HFF-Myc (cell line): ENCODE data around the gene SRGAP3.
"Not testable (repeated sequence)": the region's sequence is repeated elsewhere in the genome, so short reads cannot be mapped to it uniquely, and the experiment has no call there.

ENCODE experiments used
- DNase-seq: peaks from one replicate; pipeline ENCODE4 v3.0.0-alpha.2; 2011; ENCODE audit warnings: low read depth; ENCODE audit errors: extremely low read depth
- H3K4me3 ChIP-seq: replicated peaks from 2 replicates; pipeline ENCODE4 v1.5.1; 2011; ENCODE audit warnings: low read depth, mild to moderate bottlenecking, control low read depth, low read length
- CTCF ChIP-seq: IDR thresholded peaks from 2 replicates; pipeline ENCODE4 v1.5.1; 2012; ENCODE audit warnings: mild to moderate bottlenecking, low read depth, low read length, control low read depth; ENCODE audit errors: missing control alignments

Gene SRGAP3

GRCh38 chr3:9097495-9097894, 152.0 kb downstream of the SRGAP3 start:
- H3K4me3 ChIP-seq: no peak overlapping the region
- no peak for DNase-seq
- TF ChIP-seq CTCF: no peak

GRCh38 chr3:9091486-9092235, 157.8 kb downstream of the SRGAP3 start:
- TF ChIP-seq CTCF: no peak
- H3K4me3 ChIP-seq: no peak overlapping the region
- no peak for DNase-seq

- no peak overlapping the region for H3K4me3 ChIP-seq
- no peak for TF ChIP-seq CTCF
- no peak for DNase-seq
Observed at GRCh38 chr3:9088441-9089353, 160.7 kb downstream of the SRGAP3 start.

GRCh38 chr3:9087831-9088413, 161.5 kb downstream of the SRGAP3 start:
- no peak overlapping the region for H3K4me3 ChIP-seq
- no peak for TF ChIP-seq CTCF
- DNase-seq: no peak

- H3K4me3 ChIP-seq, DNase-seq: not testable (repeated sequence)
Observed at GRCh38 chr3:9085428-9085827, 164.0 kb downstream of the SRGAP3 start.

GRCh38 chr3:9081184-9081818, 168.1 kb downstream of the SRGAP3 start:
- DNase-seq: no peak
- TF ChIP-seq CTCF: no peak

More at GRCh38 chr3:9081184-9081818, 168.1 kb downstream of the SRGAP3 start:
- no peak overlapping the region for H3K4me3 ChIP-seq
